T-helper 1 cell treated with Interleukin-12 subunit alpha and Interleukin-12 subunit beta and Interleukin-4 antibody, amounts not matched to agents 30 μg/mL and 1 μg/mL, for 36 hours (primary cell): ENCODE data around the gene GNAT1.

Source experiments
- H3K27ac Mint-ChIP-seq: one replicate; pipeline ENCODE4 v1.8.0; 2021; ENCODE audit warnings: mild to moderate bottlenecking, mixed read lengths
- H3K27me3 Mint-ChIP-seq: one replicate; pipeline ENCODE4 v1.8.0; 2021; ENCODE audit warnings: low read depth, mixed read lengths
- H3K36me3 Mint-ChIP-seq: one replicate; pipeline ENCODE4 v1.8.0; 2021; ENCODE audit warnings: low read depth, mixed read lengths
- H3K4me1 Mint-ChIP-seq: one replicate; pipeline ENCODE4 v1.8.0; 2021; ENCODE audit warnings: low read depth, mixed read lengths
- H3K4me3 Mint-ChIP-seq: one replicate; pipeline ENCODE4 v1.8.0; 2021; ENCODE audit warnings: mild to moderate bottlenecking, moderate library complexity, mixed read lengths
- H3K9me3 Mint-ChIP-seq: one replicate; pipeline ENCODE4 v1.8.0; 2021; ENCODE audit warnings: mixed read lengths

The GNAT1 gene

GRCh38 chr3:50190936-50191660 is at the start of gene GNAT1:
Gene GNAT1, plus strand, starts transcription at chr3:50191610. Its CDS starts 116 bp downstream, at chr3:50191726.
- H3K27ac Mint-ChIP-seq, result no peak within 1 kb of the TSS
- no peaks in the 10 kb centered on the region for H3K9me3 Mint-ChIP-seq
- H3K4me3 Mint-ChIP-seq, result no peak within 1 kb of the TSS
- H3K36me3 Mint-ChIP-seq, result no peaks in the 10 kb centered on the region
- H3K4me1 Mint-ChIP-seq, result peaks cover 4% of the 10 kb centered on the region
- peaks cover 9% of the 10 kb centered on the region for H3K27me3 Mint-ChIP-seq

- Mint-ChIP-seq H3K4me1 (no peaks in the 10 kb centered on the region), H3K36me3 (no peaks in the 10 kb centered on the region), H3K27me3 (no peaks in the 10 kb centered on the region), H3K27ac (no peak overlapping the region), H3K9me3 (no peaks in the 10 kb centered on the region), H3K4me3 (no peak overlapping the region)
Observed at GRCh38 chr3:50146316-50146901, 45.0 kb upstream of the GNAT1 start.

- Mint-ChIP-seq H3K36me3 (no peaks in the 10 kb centered on the region), H3K27ac (no peak overlapping the region), H3K9me3 (no peaks in the 10 kb centered on the region), H3K4me3 (no peak overlapping the region), H3K27me3 (no peaks in the 10 kb centered on the region), H3K4me1 (no peaks in the 10 kb centered on the region)
Observed at GRCh38 chr3:50147016-50147415, 44.4 kb upstream of the GNAT1 start.

GRCh38 chr3:50147447-50147846 is 44.0 kb upstream of the GNAT1 start:
- Mint-ChIP-seq H3K9me3 (no peaks in the 10 kb centered on the region), H3K4me1 (no peaks in the 10 kb centered on the region), H3K27me3 (peaks cover 4% of the 10 kb centered on the region), H3K36me3 (no peaks in the 10 kb centered on the region), H3K4me3 (no peak overlapping the region), H3K27ac (no peak overlapping the region)

- peaks cover 5% of the 10 kb centered on the region for H3K27me3 Mint-ChIP-seq
- H3K27ac Mint-ChIP-seq, result no peak overlapping the region
- H3K4me1 Mint-ChIP-seq, result no peaks in the 10 kb centered on the region
- H3K36me3 Mint-ChIP-seq, result no peaks in the 10 kb centered on the region
- H3K4me3 Mint-ChIP-seq, result no peak overlapping the region
- H3K9me3 Mint-ChIP-seq, result no peaks in the 10 kb centered on the region
Observed at GRCh38 chr3:50147861-50148260, 43.5 kb upstream of the GNAT1 start.

GRCh38 chr3:50150404-50150750 is 41.0 kb upstream of the GNAT1 start:
- Mint-ChIP-seq H3K4me3 (no peak overlapping the region), H3K9me3 (no peaks in the 10 kb centered on the region), H3K27me3 (peaks cover 20% of the 10 kb centered on the region), H3K36me3 (peaks cover 2% of the 10 kb centered on the region), H3K4me1 (peaks cover 6% of the 10 kb centered on the region), H3K27ac (no peak overlapping the region)

GRCh38 chr3:50150863-50151686 is 40.3 kb upstream of the GNAT1 start:
- Mint-ChIP-seq H3K4me3 (no peak overlapping the region), H3K36me3 (peaks cover 2% of the 10 kb centered on the region), H3K27me3 (peaks cover 26% of the 10 kb centered on the region), H3K9me3 (no peaks in the 10 kb centered on the region), H3K4me1 (peaks cover 8% of the 10 kb centered on the region), H3K27ac (no peak overlapping the region)

- Mint-ChIP-seq H3K9me3 (no peaks in the 10 kb centered on the region), H3K27me3 (peaks cover 31% of the 10 kb centered on the region), H3K36me3 (peaks cover 2% of the 10 kb centered on the region), H3K27ac (no peak overlapping the region), H3K4me3 (no peak overlapping the region), H3K4me1 (peaks cover 8% of the 10 kb centered on the region)
Observed at GRCh38 chr3:50151728-50152127, 39.7 kb upstream of the GNAT1 start.

- H3K27ac Mint-ChIP-seq, result peak overlapping the region; percentile 31
- H3K9me3 Mint-ChIP-seq, result no peaks in the 10 kb centered on the region
- peak overlapping the region; percentile 77 for H3K4me3 Mint-ChIP-seq
- H3K36me3 Mint-ChIP-seq, result peaks cover 2% of the 10 kb centered on the region
- peaks cover 8% of the 10 kb centered on the region for H3K4me1 Mint-ChIP-seq
- H3K27me3 Mint-ChIP-seq, result peaks cover 47% of the 10 kb centered on the region
Observed at GRCh38 chr3:50153782-50154475, 37.5 kb upstream of the GNAT1 start.

- Mint-ChIP-seq H3K27me3 (peaks cover 47% of the 10 kb centered on the region), H3K4me3 (peak overlapping the region; percentile 77), H3K36me3 (peaks cover 2% of the 10 kb centered on the region), H3K9me3 (no peaks in the 10 kb centered on the region), H3K27ac (peak overlapping the region; percentile 31), H3K4me1 (peaks cover 8% of the 10 kb centered on the region)
Observed at GRCh38 chr3:50154476-50154839, 37.0 kb upstream of the GNAT1 start.

GRCh38 chr3:50154840-50155490 is 36.4 kb upstream of the GNAT1 start, which contains the start of gene SEMA3F:
Gene SEMA3F, plus strand, starts transcription at chr3:50155324. Its CDS starts 4,299 bp downstream, at chr3:50159623.
- Mint-ChIP-seq H3K4me1 (peaks cover 8% of the 10 kb centered on the region), H3K36me3 (peaks cover 2% of the 10 kb centered on the region), H3K9me3 (no peaks in the 10 kb centered on the region), H3K27ac (peak within 1 kb of the TSS; percentile 45), H3K27me3 (peaks cover 47% of the 10 kb centered on the region), H3K4me3 (peak within 1 kb of the TSS; percentile 77)

GRCh38 chr3:50155491-50155878 is 35.9 kb upstream of the GNAT1 start:
- H3K9me3 Mint-ChIP-seq, result no peaks in the 10 kb centered on the region
- H3K4me3 Mint-ChIP-seq, result peak overlapping the region; percentile 73
- H3K4me1 Mint-ChIP-seq, result peaks cover 8% of the 10 kb centered on the region
- peaks cover 2% of the 10 kb centered on the region for H3K36me3 Mint-ChIP-seq
- H3K27me3 Mint-ChIP-seq, result peaks cover 47% of the 10 kb centered on the region
- no peak overlapping the region for H3K27ac Mint-ChIP-seq

GRCh38 chr3:50155891-50156290 is 35.5 kb upstream of the GNAT1 start:
- Mint-ChIP-seq H3K4me1 (peaks cover 8% of the 10 kb centered on the region), H3K9me3 (no peaks in the 10 kb centered on the region), H3K27ac (peak overlapping the region; percentile 45), H3K36me3 (peaks cover 2% of the 10 kb centered on the region), H3K27me3 (peaks cover 47% of the 10 kb centered on the region), H3K4me3 (peak overlapping the region; percentile 73)
